HG03575 (cell line): Measurements from ENCODE around the gene KRT9.
"Not testable (repeated sequence)": the region's sequence is repeated elsewhere in the genome, so short reads cannot be mapped to it uniquely, and the experiment has no call there.

Experiments used
- ATAC-seq: cut with Tn5 transposase; IDR thresholded peaks from one replicate; pipeline ENCODE4 v1.9.1; 2021; ENCODE audit not compliant: unreplicated experiment, insufficient number of reproducible peaks, low FRiP score; ENCODE audit errors: extremely low read depth

KRT9 gene

DNA sequence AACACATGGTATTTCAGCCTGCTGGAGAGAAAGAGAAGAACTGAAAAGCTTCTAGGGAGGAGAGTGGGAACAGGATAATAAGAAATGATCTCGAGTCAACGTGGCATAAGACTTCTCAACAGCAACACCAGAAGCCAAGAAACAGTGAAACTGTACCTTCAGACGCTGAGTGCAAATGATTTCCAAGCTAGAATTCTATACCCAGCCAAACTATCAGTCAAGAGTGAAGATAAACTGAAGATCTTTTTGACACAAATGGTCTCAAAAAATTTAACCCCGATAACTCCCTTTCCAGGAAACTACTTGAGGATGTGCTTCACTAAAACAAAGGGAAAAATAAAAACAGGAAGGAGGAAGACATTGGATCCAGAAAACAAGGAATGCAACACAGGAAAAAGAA is 35.1 kb upstream of the KRT9 start:
- ATAC-seq: not testable (repeated sequence)

DNA sequence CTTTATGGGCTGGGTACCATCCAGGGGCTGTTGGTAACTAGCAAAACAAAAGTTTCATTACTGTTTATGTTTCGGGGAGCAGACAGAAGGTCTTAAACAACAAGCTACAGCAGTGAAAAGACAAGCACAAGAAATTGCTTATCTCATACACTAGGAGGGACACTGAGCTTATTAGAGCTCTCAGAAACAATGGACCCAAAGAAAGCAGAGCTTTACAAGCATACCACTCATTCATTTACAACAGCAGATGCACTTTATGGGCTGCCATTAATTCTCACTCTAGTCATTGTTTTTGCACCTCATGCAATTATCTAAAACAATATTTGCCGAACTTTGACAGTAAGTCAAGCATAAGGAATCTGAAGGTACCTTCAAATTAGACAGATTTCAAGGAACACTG is 30.7 kb upstream of the KRT9 start:
- ATAC-seq: no peak

DNA sequence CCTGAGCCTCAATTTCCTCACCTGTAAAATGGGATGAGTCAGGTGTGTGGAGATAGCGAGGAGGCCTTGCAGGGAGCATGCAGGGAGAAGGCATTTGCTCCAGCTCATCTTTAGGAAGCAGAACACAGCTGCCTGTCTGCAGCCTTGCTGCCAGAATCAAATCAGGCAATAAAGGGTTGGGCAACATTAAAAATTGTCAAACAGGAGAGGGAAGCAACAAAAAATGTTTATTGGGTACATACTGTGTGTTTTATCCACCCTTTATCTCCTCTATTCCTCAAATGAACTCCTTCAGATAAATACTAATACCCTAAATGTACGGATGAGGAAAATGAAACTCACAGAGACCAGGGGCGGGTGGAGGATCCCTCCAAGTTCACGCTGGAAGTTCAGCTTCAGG is 28.5 kb upstream of the KRT9 start:
- ATAC-seq: no peak

DNA sequence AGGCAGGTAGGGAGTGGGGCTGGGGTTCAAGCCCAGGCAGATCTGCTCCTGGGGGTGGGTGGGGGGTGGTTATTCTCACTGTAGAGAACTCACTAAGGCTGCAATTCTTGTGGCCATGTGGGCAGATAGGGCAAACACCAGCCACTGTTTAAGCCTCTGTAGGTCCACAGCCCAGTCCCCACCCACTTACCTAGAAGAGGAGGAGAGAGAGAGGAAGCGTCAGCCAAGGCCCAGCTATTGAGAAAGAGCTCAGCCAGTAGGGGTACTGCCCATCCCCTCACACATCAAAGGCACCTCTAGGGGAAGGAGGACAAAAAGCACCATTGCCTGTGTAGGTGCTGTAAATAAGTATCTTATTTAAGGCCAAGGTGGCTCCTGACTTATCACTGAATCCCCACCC is 27.8 kb upstream of the KRT9 start:
- ATAC-seq: no peak

DNA sequence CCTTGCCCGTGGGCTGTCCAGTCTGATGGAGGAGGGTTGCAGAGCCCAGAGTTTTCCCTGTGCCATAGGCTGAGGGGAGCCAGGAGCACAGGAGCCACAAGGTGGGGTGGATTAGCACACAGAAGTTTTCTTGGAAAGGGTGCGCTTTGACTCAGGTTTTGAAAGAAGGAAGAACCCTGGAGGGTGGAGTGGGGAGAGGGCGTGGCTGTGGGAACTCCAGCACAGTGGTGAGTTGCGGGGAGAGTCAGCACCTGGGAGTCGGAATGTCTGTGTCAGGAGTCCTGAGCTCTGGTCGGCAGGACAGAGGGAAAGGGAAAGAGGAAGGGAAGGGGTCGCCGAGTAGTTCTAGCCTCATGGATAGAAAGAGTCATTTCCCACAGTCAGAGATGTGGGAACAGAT is 23.7 kb upstream of the KRT9 start:
- ATAC-seq: no peak

DNA sequence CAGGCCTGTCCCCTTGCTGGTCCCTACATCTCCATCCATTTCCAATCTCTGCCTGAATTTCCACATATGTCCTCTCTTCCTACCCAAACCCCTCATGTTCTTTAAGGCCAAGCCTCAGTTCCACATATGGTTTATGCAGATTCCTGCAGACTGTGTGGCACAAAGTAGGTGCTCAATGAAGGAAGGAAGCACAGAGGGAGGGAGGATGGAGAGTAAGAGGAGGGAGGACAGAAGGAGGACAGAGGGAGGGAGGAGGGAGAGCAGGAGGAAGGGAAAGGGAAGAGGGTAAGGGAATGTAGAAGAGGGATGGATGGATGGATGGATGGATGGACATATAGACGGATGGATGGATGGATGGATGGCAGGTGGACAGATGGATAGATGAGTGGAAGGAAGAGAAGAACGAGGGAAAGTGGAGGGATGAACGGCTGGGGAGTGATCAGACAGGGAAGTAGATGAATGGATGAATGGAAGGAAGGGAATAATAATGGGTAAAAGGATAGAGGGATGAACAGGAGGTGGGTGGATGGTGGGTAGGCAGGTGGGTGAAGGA is 22.6 kb upstream of the KRT9 start:
- ATAC-seq: no peak

DNA sequence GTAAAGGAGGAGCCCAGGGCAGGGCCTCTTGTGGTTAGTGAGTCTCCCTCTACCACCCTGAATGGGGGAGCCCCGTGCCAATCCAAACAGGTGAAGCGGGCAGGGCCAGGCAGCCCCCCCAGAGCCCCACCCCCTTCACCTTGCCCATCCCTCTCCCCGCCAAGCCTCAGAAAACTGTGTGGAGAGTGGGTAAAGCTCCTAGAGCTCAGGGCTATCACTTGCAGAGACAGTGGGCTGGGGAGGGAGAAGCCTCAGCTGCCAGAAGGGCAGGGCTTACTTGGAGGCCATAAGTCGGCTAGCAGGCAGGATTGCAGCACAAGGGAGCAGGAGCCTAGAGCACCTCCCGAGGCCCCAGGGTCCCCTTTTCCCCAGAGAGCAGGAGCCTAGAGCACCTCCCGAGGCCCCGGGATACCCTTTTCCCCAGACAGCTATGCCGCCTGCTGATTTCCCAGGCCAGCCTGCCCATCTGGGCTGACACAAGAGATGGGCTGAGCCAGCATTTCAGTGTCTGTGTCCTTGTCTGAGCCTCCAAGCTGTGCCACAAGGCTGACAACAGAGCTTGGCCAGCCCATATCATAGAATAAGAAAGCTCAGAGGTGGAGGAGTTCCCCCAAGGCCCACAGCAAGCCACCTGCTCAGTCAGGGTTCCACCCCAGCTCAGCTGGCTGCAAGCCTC is 21.6 kb upstream of the KRT9 start:
- ATAC-seq: no peak

DNA sequence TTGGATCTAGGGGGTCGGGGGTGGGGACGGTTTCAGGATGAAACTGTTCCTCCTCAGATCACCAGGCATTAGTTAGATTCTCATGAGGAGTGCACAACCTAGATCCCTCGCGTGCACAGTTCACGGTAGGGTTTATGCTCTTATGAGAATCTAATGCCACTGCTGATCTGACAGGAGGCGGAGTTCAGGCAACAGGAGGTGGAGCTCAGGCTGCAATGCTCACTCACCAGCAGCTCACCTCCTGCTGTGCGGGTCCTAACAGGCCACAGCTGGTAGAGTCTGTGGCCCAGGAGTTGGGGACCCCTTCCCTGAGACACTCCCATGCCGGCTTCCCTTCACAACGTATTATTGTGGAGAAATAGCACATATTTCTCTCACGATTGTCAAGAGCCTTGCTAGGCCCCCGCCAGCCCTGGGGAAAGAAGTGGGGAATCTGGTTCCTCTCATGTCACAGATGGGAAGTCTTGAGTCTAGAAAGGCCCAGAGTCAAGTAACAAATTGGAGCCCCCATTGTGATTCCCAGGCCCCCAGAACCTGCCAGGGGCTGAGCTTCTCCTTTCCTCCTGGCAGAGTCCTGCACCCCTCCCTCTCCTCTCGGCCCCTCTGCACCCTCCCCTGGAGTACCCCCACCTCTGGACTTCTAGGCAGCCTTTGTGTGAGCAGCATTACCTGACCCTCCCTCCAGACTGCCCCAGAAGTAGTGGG is 20.9 kb upstream of the KRT9 start:
- ATAC-seq: no peak

DNA sequence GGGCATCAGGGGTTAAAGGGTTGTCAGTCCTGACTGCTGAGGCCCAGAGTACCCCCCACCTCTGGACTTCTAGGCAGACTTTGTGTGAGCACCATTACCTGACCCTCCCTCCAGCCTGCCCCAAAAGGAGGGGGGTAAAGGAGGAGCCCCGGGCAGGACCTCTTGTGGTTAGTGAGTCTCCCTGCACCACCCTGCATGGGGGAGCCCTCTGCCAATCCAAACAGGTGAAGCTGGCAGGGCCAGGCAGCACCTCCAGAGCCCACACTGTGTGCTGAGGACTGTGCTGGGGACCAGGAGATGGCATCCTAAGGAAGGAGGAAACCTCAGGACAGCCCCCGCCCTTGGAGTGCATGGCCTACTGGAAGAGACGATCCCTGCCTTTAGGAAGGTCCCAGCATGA is 17.4 kb upstream of the KRT9 start:
- ATAC-seq: no peak

DNA sequence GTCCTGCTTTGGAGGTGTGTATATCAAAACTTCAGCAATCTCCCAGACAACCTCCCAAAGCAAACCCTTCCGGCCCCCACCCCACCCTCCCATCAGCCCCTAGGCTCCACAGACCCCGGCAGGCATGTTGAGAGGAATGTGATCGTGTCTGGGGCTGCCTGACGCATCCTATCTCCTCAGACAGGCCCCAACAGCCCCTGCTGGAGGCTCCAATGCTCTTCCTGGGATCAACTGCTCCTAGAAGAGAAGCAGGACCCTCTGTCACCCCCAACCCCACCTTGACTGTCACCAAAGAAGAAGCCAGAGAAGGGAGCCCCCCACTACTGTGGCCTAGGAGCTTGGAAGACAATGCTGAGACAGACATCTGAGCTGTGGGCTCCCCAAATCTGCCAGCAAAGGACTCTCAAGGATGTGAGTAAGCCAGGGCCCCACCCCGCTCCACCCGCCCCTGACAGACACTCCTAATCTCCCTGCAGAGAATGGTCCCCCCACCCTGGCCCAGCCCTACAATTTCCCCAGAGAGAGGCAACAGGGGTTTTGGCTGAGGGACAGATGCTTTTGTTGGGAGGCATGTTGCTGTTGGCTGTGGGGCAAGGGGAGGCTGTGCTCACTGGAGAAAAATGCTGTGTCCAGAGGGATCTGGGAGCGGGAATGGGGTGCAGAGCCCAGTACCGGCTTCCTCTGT is 16.4 kb upstream of the KRT9 start:
- no peak for ATAC-seq

DNA sequence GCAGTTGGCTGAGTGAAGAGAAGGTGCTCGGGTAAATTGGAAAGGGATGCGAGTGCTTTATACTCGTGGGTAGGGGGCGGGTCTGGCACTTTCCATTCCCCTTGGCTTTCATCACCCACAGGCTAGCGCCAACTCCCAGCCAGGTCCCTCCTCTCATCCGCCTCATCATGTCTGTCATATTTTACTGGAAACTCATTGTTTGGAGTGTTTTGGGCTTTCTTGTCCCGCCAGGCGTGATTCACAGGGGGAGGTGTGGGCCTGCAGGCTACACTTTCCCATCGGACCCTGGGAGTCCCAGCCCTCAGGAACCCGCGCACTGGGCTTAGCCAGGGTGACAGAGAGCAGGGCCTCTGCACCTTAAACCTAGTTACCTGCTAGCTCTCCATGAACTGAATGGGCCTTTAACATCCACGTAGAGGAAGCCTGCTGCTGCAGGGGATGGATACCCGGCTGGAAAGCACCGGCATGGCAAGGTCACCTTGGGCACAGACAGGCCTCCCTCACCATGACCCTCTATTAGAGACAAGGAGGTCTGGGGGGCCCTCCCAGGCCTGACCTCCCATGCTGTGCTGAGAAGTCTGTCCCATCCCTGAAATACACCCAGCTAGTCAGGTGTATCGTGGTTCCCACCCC is 15.1 kb upstream of the KRT9 start, which contains the start of gene KRT14:
KRT14 (minus strand) TSS at position 33 of the 633 bp plus-strand sequence. CDS start 61 bp downstream, outside the sequence.
- no peak for ATAC-seq

DNA sequence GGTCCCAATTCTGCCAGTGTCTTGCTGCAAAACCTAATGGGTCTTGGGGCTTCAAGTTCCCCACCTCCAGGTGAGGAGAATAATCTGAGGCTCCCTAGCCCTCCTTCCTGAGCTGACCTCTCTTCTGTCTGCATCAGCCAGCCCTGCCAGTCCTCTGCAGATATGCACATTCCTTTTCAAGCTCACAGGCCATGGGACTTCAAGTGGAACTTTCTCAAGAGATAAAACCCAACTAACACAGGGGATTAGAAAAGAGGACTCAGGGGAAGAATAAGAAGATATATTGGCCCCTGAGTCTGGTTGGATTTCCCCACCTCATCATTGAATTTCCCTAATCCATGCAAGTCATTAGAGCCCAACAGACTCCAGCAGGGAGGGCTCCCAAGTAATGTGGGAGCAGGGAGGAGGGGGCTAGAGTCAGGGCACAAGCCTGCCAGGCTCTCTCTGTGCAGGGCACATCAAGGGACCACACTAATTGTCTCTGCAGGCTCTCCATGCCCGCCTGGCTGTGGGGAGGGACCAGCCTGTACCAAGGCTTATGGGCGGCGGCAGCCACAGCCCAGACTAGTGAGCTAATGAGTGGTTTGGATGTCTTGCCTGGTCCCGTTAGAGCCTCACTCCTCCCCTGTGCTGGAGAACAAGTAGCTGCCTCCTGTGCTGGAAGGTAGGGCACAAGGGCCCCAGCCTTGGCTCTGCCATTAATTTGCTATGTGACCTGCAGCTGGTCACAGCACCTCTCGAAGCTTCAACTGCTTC is 13.6 kb upstream of the KRT9 start:
- ATAC-seq: no peak

DNA sequence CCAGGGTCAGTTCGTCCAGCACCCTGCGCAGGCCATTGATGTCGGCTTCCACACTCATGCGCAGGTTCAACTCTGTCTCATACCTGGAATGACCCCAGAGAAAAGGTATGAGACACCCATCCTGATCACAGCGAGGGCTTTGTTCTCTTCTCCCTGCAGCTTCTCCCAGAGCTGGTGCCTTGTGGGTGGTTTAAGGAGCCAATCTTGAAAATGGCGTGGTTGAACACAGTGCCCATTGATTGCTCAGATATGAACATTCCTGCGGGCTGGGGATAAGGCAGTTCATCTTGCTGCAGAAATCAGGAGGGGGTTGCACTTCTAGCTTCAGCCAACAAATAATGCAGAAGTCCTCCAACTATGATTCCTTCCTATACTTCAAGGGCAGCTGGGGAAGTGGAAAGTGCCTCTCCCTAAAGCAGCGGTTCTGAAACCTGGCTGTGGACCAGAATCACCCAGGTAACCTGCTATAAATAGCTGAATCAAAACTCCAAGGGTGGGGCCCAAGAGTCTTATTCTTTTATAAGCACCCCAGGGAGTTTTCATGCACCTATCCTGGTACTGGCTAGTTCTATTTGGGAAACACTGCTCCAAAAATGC is 12.6 kb upstream of the KRT9 start:
- ATAC-seq: not testable (repeated sequence)

DNA sequence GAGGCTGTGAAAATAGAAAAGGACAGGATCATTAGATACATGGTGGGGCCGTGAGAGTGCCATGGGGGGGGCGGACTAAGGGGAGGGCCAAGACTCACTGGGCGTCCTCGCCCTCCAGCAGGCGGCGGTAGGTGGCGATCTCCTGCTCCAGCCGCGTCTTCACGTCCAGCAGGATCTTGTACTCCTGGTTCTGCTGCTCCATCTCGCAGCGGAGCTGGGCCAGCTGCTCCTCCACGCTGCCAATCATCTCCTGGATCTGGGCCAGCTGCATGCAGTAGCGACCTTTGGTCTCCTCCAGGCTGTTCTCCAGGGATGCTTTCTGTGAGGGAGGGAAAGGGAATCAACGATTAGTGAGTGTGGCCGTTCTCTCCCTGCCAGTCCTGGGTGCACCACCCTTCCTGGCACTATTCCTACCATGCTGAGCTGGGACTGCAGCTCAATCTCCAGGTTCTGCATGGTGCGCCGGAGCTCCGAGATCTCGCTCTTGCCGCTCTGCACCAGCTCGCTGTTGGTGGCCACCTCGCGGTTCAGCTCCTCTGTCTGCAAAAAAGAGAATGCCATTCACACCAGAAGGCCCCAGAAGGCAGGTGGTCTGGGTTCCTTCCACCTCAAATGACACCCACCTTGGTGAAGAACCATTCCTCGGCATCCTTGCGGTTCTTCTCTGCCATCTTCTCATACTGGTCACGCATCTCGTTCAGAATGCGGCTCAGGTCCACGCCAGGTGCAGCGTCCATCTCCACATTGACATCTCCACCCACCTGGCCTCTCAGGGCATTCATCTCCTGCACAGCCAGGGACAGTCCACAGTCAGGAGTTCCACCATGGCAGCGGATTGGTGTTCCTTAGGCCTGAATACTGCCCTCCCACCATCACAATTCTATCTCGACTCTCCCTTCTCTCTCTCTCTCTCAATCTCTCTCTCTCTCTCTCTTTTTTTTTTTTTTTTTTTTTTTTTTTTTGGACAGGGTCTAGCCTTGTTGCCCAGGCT is 11.6 kb upstream of the KRT9 start:
- ATAC-seq: no peak

DNA sequence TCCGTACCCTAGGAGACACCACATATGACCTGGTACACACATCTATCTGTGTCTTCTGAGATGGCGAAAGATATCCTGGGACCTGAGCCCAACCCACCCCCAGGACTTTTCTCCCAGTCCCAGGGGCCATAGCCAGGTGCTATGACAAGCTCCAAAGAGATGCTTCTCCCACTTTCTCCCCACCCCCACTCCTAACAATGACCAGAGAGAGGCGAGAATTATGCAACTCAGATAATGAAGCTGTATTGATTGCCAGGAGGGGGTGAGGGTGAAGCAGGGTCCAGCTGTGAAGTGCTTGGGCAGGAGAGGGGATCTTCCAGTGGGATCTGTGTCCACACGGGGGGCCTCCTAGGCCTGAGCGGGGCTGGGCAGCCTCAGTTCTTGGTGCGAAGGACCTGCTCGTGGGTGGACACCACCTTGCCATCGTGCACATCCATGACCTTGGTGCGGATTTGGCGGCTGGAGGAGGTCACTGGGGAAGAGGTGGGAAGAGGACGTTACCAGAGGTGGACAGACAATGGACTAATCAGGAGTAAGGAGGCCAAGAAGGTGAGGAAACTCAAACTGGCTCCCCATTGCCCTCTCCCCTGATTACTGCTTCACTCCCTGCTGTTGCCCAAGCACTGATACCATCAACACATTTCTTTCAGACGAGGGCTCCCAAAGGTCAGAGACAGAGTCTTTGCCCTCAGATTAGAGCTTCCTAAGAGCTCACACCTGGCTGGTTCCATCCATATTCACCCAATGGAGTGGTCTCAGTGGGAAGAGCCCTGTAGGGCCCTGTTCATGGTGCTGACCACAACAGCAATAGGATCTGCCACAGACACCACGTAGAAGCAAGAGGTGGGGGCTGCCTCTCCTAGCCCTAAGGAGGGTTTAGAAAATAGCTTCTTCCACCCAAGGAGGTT is 10.5 kb upstream of the KRT9 start:
- not testable (repeated sequence) for ATAC-seq

DNA sequence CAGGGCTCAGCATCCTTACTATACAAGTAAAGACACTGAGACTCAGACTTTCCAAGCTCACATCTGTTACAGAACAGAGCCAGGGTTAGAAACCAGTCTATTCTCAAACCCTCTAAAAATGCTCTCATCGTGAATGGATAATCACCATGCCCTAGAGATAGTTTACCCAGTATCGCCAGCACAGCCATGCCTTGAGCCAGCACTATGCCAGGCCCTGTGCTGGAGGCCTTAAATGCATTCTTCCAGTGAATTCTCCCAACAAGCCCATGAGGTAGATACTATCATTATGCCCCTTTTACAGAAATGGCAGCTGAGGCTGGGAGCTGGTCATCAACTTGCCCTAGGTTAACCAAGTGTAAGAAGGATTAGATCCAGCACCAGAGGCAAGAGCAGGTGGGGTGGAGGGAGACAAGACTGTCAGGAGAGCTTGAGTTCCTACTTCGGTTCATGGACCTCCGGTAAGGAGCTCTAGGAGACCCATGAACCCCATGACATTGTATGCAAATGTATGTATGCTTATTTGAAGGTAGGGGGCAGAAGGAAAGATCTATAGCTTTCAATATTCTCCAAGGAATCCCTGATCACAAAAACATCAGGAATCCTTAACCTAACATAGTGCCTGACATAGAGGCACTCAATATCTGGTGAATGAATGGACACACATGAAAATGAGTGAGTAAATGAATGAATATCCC is 9.7 kb upstream of the KRT9 start:
- ATAC-seq: no peak
